Peyer's patch (tissue), 4 donors: ENCODE results near the gene TRIB2.

Source experiments
- POLR2A ChIP-seq, 2 donors: fragments of 450-650 bp; IDR thresholded peaks; one replicate each; pipeline ENCODE4 v1.5.1; 2017; ENCODE audit warnings: antibody characterized with exemption in 2 of 2, mild to moderate bottlenecking in 2 of 2, moderate library complexity in 2 of 2
- TF ChIP-seq, protein P1 (sequence below), 6 experiments: fragments of 450-650 bp in 4 of 6; fragments of 200-600 bp in 2 of 6; sonication (generic) in 1 of 6; IDR thresholded peaks; one replicate each; pipeline ENCODE4 v1.5.1; 2017 to 2019; ENCODE audit warnings: antibody characterized with exemption in 6 of 6, mild to moderate bottlenecking in 3 of 6, moderate library complexity in 1 of 6

DNA sequence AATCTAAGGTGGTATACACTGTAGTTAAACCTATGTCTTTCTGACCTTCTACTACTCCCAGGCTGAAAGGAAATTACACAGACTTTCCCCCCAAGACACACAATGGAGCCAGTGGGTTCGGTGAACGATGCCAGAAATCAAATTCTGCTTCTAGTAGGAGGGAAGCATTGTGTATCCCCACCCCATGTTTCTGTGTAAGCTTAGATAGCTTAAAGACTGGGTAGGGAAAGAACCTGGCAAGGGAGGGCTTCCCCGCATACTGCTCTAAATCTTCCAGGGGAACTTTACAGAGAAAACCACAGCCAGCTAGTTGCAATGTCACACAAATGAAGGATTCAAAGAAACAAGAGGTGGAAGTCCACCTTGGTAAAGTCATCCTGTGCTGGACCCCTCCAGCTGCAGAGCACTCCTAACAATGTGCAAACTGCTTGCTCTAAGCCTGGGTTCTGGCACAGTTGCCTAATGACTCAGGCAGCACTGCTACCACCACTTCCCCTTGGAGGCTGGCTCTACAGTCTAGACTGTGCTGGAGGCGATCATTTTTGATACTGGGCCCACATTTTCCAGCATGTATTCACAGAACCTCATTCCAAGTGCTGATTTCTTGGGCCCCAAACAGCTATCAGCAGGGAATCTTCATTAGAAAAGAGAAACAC lies 47.5 kb downstream of the TRIB2 start:
- TF ChIP-seq, protein P1, sequence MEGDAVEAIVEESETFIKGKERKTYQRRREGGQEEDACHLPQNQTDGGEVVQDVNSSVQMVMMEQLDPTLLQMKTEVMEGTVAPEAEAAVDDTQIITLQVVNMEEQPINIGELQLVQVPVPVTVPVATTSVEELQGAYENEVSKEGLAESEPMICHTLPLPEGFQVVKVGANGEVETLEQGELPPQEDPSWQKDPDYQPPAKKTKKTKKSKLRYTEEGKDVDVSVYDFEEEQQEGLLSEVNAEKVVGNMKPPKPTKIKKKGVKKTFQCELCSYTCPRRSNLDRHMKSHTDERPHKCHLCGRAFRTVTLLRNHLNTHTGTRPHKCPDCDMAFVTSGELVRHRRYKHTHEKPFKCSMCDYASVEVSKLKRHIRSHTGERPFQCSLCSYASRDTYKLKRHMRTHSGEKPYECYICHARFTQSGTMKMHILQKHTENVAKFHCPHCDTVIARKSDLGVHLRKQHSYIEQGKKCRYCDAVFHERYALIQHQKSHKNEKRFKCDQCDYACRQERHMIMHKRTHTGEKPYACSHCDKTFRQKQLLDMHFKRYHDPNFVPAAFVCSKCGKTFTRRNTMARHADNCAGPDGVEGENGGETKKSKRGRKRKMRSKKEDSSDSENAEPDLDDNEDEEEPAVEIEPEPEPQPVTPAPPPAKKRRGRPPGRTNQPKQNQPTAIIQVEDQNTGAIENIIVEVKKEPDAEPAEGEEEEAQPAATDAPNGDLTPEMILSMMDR (IDR thresholded peaks at IDR 0.05) = no peak
- no peak for TF ChIP-seq POLR2A (IDR thresholded peaks at IDR 0.05)
